Fibroblast of peridontal ligament (primary cell): ENCODE results near the gene TPRG1.

Source experiments
- DNase-seq: peaks from one replicate; pipeline ENCODE4 v3.0.0-alpha.2; 2010; ENCODE audit errors: extremely low read depth

The TPRG1 gene

DNA sequence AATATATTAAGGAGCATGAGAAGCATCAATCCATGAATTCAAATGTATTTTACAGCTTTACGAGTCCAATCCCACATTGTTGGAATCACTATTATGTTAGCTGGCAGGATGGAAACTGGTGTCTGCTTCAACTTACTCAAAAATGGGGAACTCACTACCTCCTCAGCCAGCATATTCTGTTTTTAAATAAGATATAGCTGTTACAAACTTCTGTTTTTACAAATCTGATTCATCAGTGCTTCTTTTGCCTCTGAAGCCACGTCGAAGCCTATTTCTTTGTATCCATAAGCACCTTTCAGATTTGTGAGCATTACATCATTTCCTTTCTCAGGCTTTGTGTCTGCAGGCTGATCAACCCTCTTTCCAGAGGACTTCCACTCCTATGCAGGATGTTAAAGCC lies 105.9 kb downstream of the TPRG1 start:
- DNase-seq = no peak

DNA sequence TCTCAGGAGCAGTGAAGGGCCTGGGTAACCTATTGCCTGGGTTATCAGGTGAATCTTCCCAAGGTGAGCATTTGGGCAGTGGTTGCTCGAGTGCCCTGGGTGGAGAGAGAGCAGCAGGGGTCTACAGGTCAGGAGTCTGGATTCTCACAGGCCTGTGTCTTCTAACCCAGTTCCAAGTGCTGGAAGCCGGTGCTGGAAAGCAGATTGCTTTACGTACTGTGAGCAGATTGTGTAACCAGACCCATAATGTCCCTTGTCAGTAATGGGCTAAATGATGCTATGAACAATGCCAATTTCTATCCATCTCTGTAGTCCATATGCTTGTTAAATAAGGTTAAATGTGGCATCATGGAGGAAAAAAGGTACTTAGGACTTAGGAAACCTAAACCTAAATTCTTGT lies 106.5 kb downstream of the TPRG1 start:
- no peak for DNase-seq

DNA sequence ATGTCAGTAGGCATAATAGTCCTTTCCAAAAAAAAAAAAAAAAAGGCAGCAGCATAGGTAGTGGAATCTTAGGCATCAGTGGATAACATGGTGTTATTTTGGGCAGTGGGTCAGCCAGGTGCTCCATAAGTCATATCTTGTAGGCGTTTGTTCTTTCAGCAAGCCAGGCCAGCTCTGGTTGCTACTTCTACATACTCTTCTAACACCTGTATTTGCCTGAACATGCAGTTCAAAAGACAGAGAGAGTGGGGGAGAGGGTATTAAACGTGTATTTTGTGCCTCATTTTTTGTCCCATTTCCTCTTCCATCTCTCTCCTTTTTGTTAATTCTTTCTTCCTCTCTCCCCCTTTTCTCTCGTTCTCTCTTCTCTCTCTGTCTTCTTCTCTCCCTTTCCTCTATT lies 110.4 kb downstream of the TPRG1 start:
- DNase-seq = no peak

DNA sequence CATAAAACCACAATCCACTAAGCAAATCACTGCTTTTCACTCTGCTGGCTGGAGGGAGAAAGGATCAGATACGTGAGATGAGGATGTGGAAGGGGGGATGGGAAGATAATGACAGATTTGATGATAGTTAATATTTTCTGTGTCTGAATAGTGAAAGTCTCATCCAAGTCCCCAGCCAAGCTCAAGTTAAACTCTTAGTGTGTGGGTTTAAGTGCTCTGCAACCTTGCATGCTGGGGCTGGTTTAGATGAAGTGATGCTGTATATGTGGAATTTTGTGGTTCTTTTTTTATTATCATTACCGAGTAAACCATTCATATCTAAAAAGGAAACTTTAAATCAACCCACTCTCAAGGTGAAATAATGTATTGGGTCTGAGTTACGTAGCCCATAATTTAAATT lies 111.0 kb downstream of the TPRG1 start:
- no peak for DNase-seq

DNA sequence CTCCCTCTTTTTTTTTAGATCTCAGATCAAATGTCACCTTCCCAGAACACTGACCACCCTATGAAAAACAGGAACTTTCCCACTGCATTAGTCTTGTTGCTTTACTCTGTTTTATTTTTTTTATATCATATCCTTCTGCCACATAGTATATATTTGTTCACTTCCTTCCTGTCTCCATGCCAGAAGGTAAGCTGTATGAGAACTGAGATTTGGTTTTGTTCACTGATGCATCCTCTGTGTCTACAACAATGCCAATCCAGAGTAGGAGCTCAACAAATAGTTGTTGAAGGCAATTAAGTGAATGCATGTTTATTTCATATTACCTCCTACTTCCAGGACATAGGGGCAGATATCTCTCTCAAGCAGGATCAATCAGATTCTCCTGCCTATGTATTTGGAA lies 114.4 kb downstream of the TPRG1 start:
- DNase-seq = no peak

DNA sequence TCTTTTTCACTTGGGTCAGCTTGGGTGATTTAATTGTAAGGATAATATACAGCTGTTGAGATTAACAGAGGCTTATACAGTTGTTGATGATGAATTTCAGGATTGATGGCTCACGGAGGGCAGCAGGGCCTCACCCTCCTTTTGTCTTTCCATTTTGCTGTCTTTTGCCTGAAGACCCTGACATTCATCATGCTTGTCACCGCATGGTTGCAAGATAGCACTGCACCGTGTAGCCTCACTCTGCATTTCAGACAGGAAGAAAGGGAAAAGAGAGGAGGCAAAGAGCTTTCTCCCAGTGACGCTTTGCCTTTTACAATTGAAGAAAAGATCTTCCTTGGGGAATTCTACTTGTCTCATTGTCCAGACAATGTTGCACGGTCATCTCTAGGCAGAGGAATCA lies 115.1 kb downstream of the TPRG1 start:
- DNase-seq = no peak

DNA sequence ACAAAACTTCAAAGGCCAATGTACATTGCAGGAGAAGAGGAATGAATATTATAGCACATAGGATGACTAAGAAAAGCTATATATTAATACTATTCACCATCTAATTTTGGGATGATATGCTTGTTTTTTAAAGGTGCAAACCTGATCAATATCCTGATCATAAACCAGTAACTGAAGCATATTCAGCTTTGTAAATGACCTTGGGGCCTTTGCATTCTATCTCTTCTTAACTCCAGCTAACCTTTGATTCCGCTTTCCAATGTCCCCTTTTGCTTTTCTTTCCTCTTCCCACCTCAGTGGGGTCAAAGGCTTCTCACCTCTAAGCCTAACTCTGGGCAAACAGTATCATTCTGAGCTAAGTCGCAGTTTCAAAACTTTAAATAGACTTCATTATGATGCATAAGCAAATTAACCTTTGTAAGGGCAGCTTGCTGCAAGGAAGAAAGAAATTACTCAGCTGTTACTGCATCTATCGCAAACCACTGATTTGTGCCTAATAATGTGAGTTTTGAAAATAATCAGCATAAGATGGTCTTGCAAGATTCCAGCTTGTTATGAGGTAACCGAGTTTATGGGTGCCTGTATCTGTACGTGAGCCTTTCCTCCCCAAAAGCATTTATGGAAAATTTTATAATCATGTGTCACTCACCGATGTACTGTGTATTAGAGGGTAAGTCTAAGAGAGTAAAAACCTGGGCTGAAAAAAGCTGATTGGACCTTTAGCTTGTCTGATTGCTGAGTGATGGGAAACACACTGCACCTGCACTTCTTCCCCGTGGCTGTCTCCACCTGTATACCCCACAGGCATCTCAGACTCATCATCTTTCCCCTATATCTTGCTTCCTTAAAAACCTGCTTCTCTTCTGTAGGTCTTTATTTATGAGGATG lies 116.8 kb downstream of the TPRG1 start:
- no peak for DNase-seq

DNA sequence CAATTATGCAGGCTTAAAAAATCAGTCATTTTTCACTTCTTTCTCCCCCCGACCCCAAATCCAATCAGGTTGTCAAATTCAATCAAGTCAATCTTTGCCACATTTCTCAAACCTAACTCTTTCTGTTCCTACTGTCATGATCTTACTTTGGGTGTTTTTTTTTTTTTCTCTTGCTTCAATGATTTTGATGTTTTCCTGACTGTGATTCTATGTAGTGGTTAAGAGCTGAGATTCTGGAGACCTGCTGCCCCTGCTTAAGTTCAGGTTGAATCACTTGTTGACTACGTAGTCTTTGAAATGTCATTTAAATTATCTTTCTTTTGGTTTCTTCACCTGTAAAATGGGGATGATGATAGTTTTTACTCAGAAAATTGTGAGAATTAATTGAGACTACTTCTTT lies 117.5 kb downstream of the TPRG1 start:
- no peak for DNase-seq

DNA sequence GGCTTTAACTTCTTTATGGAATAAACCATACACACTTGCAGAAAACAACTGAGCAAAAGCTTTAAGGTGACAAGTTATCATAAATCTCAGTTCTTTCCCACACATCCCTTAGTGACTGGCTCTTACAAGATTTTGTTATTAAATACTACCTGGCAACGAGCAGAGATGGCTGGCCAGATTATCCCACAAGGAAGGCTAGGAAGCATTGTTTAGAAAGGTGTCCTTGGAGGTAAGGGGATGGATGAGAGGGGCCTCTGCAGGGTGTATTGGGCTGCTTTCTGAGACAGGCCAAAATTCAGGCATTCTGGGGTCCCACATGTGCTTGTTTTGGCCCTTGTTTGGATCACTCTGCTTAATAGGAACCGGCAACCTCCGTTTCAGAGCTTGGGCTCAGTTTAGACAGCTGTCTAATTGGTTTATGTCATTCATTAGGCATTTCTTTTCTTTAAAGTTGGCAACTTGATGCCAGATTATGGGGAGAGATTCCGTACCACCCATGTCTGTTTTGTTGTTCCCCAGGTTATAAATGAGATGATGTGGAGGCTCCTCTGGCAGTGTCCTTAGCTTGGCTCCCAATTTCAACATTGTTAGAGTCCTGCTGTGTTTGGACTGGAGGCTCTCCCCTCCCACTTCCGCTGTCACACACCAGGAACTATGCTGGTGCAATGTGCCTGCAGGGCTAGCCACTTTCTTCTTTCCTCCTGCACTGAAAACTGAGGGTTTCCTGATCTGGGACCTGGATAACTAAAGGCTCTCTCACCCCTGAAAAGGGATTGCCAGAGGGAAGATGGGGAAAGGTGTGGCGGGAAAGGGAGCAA lies 121.1 kb downstream of the TPRG1 start:
- no peak for DNase-seq

DNA sequence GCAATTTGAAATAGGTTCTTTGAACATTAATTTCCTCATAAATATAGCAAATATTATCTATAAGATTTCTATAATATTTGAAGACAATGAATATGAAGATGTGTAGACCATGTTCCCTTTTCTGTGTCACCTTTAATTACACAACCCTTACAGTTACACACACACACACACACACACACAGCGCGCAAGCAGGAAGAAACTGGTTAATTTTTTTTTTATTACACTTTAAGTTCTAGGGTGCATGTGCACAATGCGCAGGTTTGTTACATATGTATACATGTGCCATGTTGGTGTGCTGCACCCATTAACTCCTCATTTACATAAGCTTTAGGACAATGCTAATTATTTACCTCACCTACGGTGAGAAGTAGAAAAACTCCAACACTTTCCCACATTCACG lies 122.9 kb downstream of the TPRG1 start:
- no peak for DNase-seq

DNA sequence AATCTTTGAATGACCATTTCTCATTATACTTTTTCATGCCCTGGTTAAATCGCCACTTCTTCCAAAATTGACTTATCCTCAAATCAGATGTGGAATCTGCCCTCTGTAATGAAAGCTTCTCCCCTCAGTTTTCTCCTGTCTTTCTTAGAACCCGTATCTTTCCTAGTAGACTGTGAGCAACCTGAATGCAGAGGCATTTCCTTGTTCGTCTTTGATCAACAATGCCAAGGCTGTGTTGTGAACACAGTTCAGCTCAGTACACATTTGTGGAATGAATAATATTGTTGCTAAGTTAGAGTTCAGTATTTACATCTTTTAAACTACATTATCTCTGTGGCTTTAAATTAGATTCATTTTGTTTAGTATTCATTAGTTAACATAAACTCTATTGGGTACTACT lies 123.3 kb downstream of the TPRG1 start:
- no peak for DNase-seq

DNA sequence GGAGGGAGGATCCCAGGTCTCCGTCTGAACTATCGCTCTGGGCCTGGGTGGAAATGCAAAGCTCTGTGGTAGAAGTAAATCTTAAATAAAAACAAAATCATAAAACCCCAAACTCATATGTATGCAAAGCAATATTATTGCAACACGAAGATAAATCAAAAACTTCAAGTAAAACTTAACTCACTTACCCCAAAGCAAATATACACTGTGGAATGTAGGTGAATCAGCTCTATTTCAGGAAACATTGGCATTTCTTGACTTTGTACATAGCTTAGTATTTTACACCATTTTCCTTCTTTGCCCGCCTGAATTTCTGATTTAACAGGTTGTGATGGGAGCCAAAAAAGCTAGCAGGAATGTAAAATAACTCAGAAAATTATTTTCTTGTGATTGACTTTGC lies 126.2 kb downstream of the TPRG1 start:
- no peak for DNase-seq

DNA sequence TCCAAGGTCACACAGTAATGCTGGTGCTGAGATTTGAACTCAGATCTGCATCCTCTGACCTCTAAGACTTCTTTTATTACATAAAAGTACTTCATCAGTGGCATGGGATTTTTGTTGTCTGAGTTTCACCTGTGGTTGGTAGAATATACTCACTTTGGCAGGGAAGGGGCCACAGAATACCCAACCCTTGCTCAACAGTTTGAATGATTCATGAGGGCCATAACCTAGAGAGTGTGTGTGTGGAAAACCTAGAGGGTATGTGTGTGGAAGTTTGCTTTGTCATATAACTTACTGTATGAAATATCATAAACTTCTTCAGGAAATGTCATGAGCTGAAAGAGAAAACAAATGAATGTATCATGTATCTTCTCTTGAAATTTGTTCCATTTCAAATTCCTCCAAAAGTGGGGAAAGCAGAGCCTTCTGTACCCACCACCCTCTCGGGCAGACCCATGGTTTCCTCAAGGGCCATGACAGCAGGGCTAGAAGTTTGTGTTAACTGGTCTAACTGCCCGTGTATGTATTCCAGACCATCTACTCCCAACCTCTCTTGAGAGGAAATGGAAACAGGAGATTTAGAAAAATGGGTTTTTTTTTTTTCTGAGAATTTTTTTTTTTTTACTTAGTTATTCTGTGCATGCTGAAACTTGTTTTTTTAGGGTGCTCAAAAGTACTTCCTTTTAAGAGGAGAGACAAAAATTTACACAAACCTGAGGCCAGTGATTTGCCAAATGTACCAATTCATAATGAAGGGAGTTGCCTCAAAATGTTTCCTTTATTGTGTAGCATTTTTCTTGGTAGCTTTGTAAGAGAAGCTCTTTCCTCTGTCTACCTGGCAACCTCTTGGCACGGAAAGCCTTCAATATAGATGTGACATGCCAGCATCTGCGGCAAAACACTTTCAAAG lies 127.0 kb downstream of the TPRG1 start:
- DNase-seq = peak; percentile 19

DNA sequence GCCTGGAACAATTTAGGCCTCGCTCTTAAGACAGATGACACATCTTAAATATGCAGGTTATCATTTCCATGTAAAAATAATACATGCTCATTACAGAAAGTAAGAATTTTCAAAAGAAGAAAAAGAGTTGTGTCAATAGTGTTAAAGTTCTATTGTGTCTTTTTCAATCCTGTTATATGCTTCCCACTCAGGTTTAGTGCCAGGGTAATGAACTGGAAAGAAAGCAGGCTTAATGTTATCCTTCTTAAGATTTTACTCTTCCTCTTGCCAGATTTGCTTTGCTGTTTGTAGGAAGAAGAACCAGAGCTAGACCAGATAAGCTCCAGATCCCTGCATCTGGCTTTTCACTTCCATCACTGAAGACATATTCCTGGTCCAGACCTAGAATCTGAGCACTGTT lies 128.6 kb downstream of the TPRG1 start:
- no peak for DNase-seq

DNA sequence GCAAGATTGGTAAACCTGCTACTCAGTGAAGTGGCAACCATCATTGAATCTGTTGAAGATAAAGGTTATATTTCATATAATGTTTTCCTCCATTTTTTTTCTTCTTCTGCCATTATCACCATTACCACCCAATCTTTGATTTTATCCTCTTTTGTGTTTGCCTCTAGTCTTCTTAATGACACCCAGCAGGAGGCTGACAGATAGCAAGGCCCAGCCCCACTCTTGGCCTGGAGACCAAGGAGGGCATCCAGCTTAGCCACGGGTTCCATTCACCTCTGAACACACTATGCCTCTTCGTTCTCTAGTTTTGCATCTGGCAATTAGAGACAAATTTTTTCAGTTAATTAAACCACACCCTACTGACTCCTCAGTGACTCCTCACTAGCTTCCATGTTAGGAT lies 129.7 kb downstream of the TPRG1 start:
- no peak for DNase-seq

DNA sequence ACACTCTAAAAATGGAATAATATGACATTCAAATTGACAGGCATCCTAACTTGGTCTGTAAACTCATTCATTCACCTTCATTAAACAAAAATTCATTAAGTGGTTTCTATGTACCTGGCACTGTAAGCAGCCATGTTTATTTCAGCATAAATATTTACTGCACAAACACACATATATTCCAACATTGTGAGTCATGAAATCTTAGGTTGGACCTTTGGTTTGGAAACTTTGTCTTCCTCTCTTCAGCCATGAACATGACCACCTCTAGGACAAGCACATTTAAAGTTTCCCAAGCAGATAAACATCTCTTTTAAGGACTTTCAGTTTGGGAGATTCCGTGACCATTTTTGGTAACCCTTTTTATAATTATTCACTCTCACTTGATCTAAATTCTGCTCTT lies 131.8 kb downstream of the TPRG1 start:
- no peak for DNase-seq

DNA sequence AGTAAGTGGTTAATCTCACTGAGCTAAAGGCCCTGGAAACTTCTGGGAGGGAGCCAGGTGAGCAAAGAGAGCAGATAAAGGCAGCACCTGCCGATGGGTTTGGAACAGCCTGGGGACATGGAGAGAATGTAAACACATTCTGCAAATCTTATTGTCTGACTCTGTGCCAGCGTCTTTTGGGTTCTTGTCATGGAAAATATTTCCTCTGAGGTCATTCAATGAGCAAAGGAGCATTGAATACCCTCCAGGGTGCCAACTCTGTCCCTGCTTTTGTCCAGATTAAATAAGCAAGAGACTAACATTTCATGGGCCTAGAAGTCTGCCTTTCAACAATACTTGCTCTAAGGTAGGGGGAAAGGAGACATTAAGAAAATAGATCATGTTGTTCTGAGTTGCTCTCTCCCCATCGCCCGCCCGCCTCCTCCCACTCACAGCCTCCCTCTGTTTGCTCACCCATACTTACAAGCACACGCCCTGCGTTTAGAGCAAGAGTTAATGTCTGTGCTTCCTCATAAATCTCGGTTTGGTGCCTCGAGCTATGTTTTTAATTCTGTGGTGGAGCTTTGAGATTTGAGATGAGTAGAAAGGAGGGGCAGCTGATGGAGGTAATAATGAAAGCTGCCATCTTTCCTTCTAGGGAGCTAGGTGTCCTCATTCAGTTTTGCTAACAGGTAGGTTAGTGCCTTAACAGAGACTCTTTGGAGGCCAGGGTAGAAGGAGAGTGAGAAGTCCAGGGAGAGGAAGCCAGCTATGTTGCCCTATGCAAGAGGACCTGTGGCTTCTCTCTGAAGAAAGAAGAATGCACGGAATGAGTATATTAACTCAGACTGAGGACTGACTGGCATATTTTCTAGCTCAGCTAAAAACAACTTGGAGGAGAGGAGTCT lies 132.9 kb downstream of the TPRG1 start:
- DNase-seq = peak; percentile 60

DNA sequence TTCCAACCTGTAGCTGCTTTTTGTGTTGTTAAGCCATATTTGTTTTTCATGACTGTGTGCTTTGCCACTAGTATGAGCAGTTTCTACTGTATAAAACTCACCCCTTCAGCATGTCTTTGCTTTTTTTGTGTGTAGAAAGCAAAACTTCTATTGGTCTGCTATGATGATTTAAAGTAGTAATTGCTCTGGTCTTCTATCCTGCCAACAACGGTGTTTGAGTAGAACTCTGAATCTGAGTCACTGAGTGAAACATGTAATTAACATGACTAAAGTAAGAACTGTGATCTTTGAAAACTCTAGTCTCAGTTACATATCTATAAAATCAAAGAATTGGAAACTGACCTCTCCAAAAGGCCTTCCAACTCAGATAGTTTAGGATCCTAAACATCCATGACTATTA lies 133.6 kb downstream of the TPRG1 start:
- peak; percentile 46 for DNase-seq

DNA sequence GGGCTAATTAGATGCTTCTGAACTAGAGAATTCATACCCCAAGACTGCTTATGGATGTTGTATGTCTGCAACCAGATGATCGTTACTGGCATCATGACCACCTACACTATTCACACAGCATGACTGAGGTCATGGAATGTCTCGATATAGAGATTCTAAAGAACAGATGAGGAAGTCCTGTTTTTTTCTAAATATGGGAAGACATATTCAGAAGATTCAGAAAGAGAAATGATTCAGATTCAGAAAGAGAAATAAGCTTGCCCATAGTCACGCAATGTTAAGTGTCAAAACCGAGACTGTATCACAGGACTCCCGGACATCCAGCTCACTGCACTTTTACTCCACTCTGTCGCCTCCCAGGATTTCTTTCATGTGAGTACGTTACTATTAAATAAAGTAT lies 136.2 kb downstream of the TPRG1 start:
- no peak for DNase-seq

DNA sequence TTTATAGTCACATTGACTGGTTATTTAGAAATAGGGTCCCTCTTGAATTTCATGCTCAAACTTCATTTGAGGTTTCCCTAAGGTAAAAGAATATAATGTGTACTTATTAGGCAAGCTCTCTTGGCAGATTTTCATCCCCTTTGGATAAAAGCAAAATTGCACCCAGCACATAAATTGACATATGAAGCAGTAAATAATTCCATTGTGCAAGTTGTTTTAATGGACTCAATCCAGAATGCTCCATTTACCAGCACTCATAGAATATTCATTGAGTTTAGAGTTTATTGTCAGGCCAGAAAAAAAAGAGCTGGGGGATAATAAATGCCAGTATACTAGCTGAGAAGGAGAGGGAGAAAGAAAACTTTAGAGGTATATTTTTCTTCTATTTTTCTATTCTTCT lies 136.8 kb downstream of the TPRG1 start:
- no peak for DNase-seq

DNA sequence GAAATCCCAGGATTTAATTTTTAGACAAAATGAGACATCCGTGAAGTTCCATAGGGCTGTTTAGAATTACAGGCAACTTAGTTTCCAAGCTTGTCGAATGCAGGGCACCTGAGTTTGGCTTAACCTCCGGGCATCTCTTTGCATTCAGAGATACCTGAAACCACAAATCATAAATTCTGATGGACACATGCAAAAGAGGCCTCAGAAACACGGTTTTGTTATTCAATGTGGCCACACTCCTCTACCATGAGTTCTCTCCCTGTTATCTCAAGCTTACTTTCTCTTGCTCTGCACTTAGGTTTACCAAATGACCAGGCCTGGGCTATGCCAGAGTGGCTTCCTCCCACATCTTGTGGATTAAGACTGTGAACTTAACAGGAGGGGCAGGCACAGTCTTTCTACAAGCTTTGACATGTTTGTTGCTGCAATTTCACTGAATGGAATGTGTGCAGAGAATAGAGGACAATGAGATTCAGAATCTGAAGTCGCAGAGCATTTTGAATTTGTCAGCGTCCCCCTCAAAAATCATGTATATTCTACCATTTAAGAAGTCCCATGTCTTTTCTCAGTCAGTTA lies 137.7 kb downstream of the TPRG1 start:
- no peak for DNase-seq
